ENCODE data around the gene DARS1.

- TF ChIP-seq CTCF (IDR thresholded peaks at IDR 0.05; ENCODE audit: poor library complexity) (no peak), EZH2phosphoT487 (IDR thresholded peaks at IDR 0.05; ENCODE audit: low read depth, severe bottlenecking, unreplicated experiment) (no peak), EZH2 (IDR thresholded peaks at IDR 0.05; ENCODE audit: borderline replicate concordance) (no peak)
These were observed 9.7 kb downstream of the DARS1 start for GRCh38 chr2:135975702-135976101.
